Type B pancreatic cell (in vitro differentiated cells): ENCODE results near the gene ASCC1. TPM values are rescaled to one million over a fixed set of nuclear protein-coding genes. Genes with fewer than 3 reads are reported as not detected.

Experiments
- DNase-seq: peaks from one replicate; pipeline ENCODE4 v3.0.0; 2021; ENCODE audit warnings: mixed read lengths; ENCODE audit not compliant: unreplicated experiment; ENCODE audit errors: extremely low spot score
- H3K27ac Mint-ChIP-seq: 2 replicates; pipeline ENCODE4 v1.8.0; 2021; ENCODE audit warnings: mild to moderate bottlenecking, mixed read lengths
- H3K27me3 Mint-ChIP-seq: 2 replicates; pipeline ENCODE4 v1.8.0; 2021; ENCODE audit warnings: mixed read lengths
- H3K36me3 Mint-ChIP-seq: 2 replicates; pipeline ENCODE4 v1.8.0; 2021; ENCODE audit warnings: mixed read lengths
- H3K4me1 Mint-ChIP-seq: one replicate; pipeline ENCODE4 v1.8.0; 2021; ENCODE audit warnings: mixed read lengths; ENCODE audit not compliant: unreplicated experiment
- H3K4me3 Mint-ChIP-seq: 2 replicates; pipeline ENCODE4 v1.8.0; 2021; ENCODE audit warnings: mild to moderate bottlenecking, mixed read lengths
- H3K9me3 Mint-ChIP-seq: 2 replicates; pipeline ENCODE4 v1.8.0; 2021; ENCODE audit warnings: mixed read lengths
- CTCF ChIP-seq: fragments of 200-600 bp; sonication (generic); conservative IDR thresholded peaks from 2 replicates; pipeline ENCODE4 v1.5.0; 2021; ENCODE audit warnings: antibody characterized with exemption, mild to moderate bottlenecking
- total RNA-seq: library from RNA; stranded (reverse); gene quantifications from 2 replicates; pipeline ENCODE4 v1.2.1, GENCODE V29; 2021; ENCODE audit warnings: low replicate concordance

The ASCC1 gene
- total RNA-seq, 1 donor from 2014 or later = 32.8 TPM

GRCh38 chr10:72069751-72070526 is 146.1 kb downstream of the ASCC1 start:
- Mint-ChIP-seq H3K4me1 (peaks cover 23% of the 10 kb centered on the region), H3K27me3 (no peaks in the 10 kb centered on the region)

GRCh38 chr10:72068901-72069446 is 147.1 kb downstream of the ASCC1 start:
- Mint-ChIP-seq H3K4me3 (no peak overlapping the region), H3K36me3 (no peaks in the 10 kb centered on the region), H3K27me3 (no peaks in the 10 kb centered on the region), H3K27ac (no peak overlapping the region), H3K4me1 (peaks cover 23% of the 10 kb centered on the region), H3K9me3 (no peaks in the 10 kb centered on the region)
- TF ChIP-seq CTCF = no peak
- DNase-seq = no peak

More at GRCh38 chr10:72069751-72070526, 146.1 kb downstream of the ASCC1 start:
- peak; percentile 46 for TF ChIP-seq CTCF
- Mint-ChIP-seq H3K36me3 (no peaks in the 10 kb centered on the region), H3K9me3 (no peaks in the 10 kb centered on the region), H3K4me3 (no peak overlapping the region), H3K27ac (peak overlapping the region; percentile 65)
- no peak for DNase-seq

GRCh38 chr10:72068126-72068765 is 147.8 kb downstream of the ASCC1 start:
- Mint-ChIP-seq H3K9me3 (no peaks in the 10 kb centered on the region), H3K4me3 (no peak overlapping the region), H3K36me3 (no peaks in the 10 kb centered on the region), H3K27me3 (no peaks in the 10 kb centered on the region), H3K4me1 (peaks cover 27% of the 10 kb centered on the region), H3K27ac (no peak overlapping the region)
- no peak for TF ChIP-seq CTCF
- no peak for DNase-seq

GRCh38 chr10:72067463-72068125 is 148.5 kb downstream of the ASCC1 start:
- Mint-ChIP-seq H3K27ac (no peak overlapping the region), H3K9me3 (no peaks in the 10 kb centered on the region), H3K4me3 (no peak overlapping the region), H3K27me3 (no peaks in the 10 kb centered on the region), H3K36me3 (no peaks in the 10 kb centered on the region), H3K4me1 (peaks cover 28% of the 10 kb centered on the region)
- no peak for DNase-seq
- TF ChIP-seq CTCF = no peak

GRCh38 chr10:72066318-72067284 is 149.5 kb downstream of the ASCC1 start:
- Mint-ChIP-seq H3K4me3 (no peak overlapping the region), H3K36me3 (no peaks in the 10 kb centered on the region), H3K27ac (no peak overlapping the region), H3K4me1 (peaks cover 33% of the 10 kb centered on the region), H3K9me3 (no peaks in the 10 kb centered on the region), H3K27me3 (no peaks in the 10 kb centered on the region)
- DNase-seq = no peak
- no peak for TF ChIP-seq CTCF
